Upper lobe of right lung (tissue), 1 donor: ENCODE data around the gene MOB2. TPM values are rescaled to one million over a fixed set of nuclear protein-coding genes. Genes with fewer than 3 reads are reported as not detected.

Experiments used
- ATAC-seq: fragments of 200-7000 bp; cut with Tn5 transposase; one replicate; pipeline ENCODE4 v1.9.1; 2020; ENCODE audit warnings: mild to moderate bottlenecking, moderate library complexity
- DNase-seq: peaks from one replicate; pipeline ENCODE4 v3.0.0-alpha.2; 2020
- H3K27ac ChIP-seq: fragments of 200-600 bp; one replicate; pipeline ENCODE4 v1.8.0; 2022
- H3K27me3 ChIP-seq: fragments of 200-600 bp; one replicate; pipeline ENCODE4 v1.8.0; 2022; ENCODE audit warnings: mild to moderate bottlenecking
- H3K36me3 ChIP-seq: fragments of 200-600 bp; one replicate; pipeline ENCODE4 v1.8.0; 2022
- H3K4me1 ChIP-seq: fragments of 200-600 bp; one replicate; pipeline ENCODE4 v1.8.0; 2022
- H3K4me3 ChIP-seq: fragments of 200-600 bp; one replicate; pipeline ENCODE4 v1.8.0; 2022; ENCODE audit warnings: mild to moderate bottlenecking
- H3K9me3 ChIP-seq: fragments of 200-600 bp; one replicate; pipeline ENCODE4 v1.8.0; 2022
- intact Hi-C: fragments of 100-400 bp; cut with DNase I; formaldehyde crosslinking; loops from one replicate; pipeline ENCODE4 v1.11.0; 2022
- total RNA-seq: library from RNA; stranded (reverse); fragmentation: NEBNext Ultra II Directional; extraction: Animal tissue kit (Norgen Biotek cat#: 25700); gene quantifications from one replicate; pipeline ENCODE4 v1.2.1, GENCODE V29; 2021
- TF ChIP-seq, protein P1 (sequence below): fragments of 200-600 bp; IDR thresholded peaks from one replicate; pipeline ENCODE4 v1.8.0; 2022; ENCODE audit warnings: antibody characterized with exemption
- donor health status: DM: no; HTN: yes; CAD: no; lungs with severe emphysema.

Gene MOB2
- total RNA-seq, 1 donor from 2014 or later, result 58.9 TPM

DNA sequence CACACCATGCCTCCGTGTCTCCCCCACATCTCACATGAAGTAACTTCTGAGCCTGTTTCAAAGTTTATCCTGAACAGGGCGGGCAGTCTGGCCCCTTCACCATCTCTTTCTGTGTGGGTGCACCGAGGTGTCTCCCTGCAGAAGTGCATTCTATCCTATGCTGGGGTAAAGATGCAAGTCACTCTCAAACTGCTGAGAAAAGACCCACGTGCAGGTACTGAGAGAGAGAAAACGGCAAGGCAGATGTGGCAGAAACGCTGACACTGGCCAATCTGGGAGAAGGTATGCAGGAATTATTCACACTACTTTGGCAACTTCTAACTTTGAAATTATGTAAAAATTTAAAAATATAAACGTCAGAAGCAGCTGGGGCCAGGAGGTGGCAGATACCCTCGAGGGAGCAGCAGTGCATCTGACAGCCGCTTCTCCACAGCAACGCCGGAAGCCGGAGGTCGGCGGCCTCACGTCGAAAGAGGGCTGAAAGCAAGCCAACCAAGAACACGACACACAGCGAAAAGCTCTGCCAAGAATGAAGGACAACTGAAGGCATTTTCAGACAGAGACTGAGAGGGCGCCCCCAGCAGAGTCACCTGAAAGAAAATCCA lies 34.2 kb upstream of the MOB2 start:
- TF ChIP-seq, protein P1, sequence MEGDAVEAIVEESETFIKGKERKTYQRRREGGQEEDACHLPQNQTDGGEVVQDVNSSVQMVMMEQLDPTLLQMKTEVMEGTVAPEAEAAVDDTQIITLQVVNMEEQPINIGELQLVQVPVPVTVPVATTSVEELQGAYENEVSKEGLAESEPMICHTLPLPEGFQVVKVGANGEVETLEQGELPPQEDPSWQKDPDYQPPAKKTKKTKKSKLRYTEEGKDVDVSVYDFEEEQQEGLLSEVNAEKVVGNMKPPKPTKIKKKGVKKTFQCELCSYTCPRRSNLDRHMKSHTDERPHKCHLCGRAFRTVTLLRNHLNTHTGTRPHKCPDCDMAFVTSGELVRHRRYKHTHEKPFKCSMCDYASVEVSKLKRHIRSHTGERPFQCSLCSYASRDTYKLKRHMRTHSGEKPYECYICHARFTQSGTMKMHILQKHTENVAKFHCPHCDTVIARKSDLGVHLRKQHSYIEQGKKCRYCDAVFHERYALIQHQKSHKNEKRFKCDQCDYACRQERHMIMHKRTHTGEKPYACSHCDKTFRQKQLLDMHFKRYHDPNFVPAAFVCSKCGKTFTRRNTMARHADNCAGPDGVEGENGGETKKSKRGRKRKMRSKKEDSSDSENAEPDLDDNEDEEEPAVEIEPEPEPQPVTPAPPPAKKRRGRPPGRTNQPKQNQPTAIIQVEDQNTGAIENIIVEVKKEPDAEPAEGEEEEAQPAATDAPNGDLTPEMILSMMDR, result no peak
- H3K9me3 ChIP-seq, result no peaks in the 10 kb centered on the region
- H3K4me1 ChIP-seq, result peaks cover 35% of the 10 kb centered on the region
- no peak overlapping the region for H3K4me3 ChIP-seq
- ATAC-seq (no peak), DNase-seq (no peak)
- H3K27me3 ChIP-seq, result no peaks in the 10 kb centered on the region
- no peaks in the 10 kb centered on the region for H3K36me3 ChIP-seq
- intact Hi-C loops, result no loop called here
- H3K27ac ChIP-seq, result no peak overlapping the region

DNA sequence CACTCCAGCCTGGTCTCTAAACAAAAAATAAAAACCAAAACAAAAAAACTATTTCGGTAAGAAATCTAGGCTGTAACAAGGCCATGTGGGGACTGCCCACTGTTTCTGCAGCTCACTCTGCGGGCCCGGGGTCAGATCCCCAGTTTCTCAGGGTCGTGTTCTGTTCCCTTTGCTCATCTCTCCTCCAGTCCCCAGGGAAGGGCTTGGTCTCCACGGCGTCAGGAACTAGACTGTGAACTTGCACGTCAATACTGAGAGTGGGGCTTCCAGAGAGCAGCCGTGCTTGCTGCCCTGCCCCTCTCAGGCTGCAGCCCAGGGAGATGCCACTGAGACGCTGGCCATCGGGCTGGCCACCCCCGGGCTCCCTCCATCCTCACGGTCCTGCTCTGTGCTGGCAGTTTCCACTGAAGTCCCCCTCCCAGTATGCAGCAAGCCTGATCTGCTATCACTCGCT lies 33.7 kb upstream of the MOB2 start:
- no peak overlapping the region for H3K27ac ChIP-seq
- TF ChIP-seq, protein P1, result no peak
- H3K4me1 ChIP-seq, result peaks cover 40% of the 10 kb centered on the region
- intact Hi-C loops, result no loop called here
- H3K9me3 ChIP-seq, result no peaks in the 10 kb centered on the region
- no peak for DNase-seq
- no peak for ATAC-seq
- no peak overlapping the region for H3K4me3 ChIP-seq
- no peaks in the 10 kb centered on the region for H3K36me3 ChIP-seq
- no peaks in the 10 kb centered on the region for H3K27me3 ChIP-seq

DNA sequence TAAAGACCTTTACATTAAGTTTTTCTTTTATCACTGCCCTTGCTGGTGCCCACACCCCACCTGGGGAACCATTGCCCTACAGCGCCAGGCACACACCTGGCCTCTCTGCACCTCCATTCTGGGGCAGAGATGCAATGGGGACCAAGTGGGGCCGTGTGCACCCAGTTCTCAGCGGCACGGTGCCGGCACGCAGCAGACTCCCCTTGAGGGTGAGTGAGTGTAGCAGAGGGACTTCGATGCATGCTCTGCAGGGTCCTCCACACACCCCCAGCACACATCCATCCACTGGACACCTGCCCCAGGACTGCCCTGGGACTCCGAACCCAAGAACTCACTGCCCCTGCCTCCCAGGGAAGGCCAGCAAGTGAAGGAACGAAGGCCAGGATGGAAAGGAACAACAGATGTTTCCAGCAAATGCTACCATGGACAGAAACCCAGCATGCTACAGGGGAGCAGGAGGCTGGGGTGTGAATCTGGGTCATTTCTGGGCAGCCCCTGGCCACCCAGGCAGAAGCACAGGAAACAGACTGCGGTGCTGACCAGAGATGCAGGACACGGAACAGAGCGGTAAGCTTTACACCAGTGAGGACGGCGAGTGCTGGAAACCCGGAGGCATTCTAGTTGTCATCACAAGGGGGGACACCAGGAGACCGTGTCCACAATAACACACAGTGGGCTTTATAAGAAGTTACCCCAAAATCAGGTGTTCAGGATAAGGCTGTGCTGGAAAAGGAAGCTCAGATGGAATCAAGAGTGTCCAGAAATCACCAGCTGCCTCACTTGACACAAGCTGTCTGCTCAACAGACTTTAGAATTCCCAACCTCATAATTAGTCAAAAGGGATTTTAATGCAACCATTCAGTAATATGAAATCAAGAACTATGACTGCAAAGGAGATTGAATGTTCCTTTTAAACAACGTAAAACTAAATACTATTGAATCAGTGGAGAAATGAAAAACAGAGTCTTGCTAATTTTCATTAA lies 32.7 kb upstream of the MOB2 start:
- no peaks in the 10 kb centered on the region for H3K36me3 ChIP-seq
- no peaks in the 10 kb centered on the region for H3K9me3 ChIP-seq
- no peak overlapping the region for H3K4me3 ChIP-seq
- H3K27ac ChIP-seq, result no peak overlapping the region
- H3K27me3 ChIP-seq, result no peaks in the 10 kb centered on the region
- TF ChIP-seq, protein P1, result no peak
- intact Hi-C loops, result no loop called here
- no peak for ATAC-seq
- DNase-seq, result no peak
- peaks cover 49% of the 10 kb centered on the region for H3K4me1 ChIP-seq

DNA sequence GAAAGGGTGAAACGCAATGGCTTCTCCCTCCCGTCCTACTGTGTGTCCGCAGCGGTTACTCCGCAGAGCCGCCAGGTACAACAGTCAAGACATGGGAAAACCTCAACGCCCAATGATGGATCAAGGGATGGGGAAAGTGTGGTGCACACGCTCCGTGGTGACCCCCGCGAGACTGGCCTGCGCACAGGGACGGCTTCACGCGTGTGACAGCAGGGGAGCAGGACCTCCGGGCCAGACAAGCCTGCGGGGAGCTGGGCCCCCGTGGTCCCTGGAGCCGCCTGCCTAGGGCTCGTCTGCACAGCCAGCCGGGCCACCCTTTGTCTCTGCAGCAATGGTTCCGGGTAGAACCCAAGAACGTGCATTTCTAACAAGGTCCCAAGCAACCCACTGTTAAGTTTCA lies 31.7 kb upstream of the MOB2 start:
- no peak for DNase-seq
- no peaks in the 10 kb centered on the region for H3K36me3 ChIP-seq
- peaks cover 56% of the 10 kb centered on the region for H3K4me1 ChIP-seq
- no peaks in the 10 kb centered on the region for H3K9me3 ChIP-seq
- intact Hi-C loops, result no loop called here
- H3K4me3 ChIP-seq, result no peak overlapping the region
- no peaks in the 10 kb centered on the region for H3K27me3 ChIP-seq
- TF ChIP-seq, protein P1, result no peak
- H3K27ac ChIP-seq, result no peak overlapping the region
- no peak for ATAC-seq

DNA sequence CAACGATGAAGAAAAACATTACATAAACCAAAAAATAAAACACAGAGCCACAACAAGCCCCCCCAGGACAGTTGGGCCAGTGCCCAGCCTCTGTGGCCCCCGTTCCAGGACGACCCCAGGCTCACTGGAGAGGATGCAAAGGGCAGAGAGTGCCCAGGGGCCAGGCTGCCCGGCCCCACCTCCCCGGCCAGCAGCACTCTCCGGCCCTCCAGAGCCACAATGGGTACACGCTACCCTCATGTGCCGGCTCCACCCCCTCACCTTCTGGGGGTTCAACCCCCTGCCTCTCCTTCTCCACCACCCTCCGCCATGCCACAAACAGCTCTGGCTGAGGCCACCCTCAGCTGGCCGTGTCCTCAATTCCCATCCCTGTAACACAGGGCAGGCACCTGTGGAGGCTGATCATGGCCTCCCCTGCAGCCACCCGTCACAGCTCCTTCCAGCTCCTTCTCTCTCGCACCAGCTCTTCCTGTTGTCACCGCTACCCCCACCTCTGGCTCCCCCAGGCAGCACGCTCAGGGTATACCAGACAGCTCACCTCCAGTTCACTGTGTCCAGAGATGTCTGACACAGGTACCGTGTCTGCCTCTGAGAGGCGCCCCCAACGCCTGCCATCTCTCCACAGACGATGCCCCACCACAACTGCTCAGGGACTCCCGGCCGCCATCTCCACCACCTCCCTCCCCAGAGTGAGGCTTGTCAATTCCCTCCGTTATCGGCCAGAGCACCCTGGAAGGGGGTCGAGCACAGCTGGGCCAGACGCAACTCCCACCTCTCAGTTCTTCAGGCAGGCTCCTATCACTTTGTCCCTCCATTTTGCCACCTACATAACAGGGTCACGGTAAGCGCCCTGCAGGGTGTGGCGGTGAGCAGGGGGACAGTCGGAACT lies 30.8 kb upstream of the MOB2 start:
- TF ChIP-seq, protein P1, result no peak
- Histone ChIP-seq H3K36me3 (no peaks in the 10 kb centered on the region), H3K4me3 (no peak overlapping the region), H3K4me1 (peaks cover 51% of the 10 kb centered on the region), H3K27ac (no peak overlapping the region), H3K9me3 (no peaks in the 10 kb centered on the region), H3K27me3 (no peaks in the 10 kb centered on the region)
- no peak for DNase-seq
- intact Hi-C loops, result no loop called here
- no peak for ATAC-seq
